Measurements from ENCODE around the gene RAB43. TPM values are rescaled to one million over a fixed set of nuclear protein-coding genes. Genes with fewer than 3 reads are reported as not detected.

RAB43 gene
- polyA plus RNA-seq, 1 donor from 2014 or later: 0.57 TPM

- TF ChIP-seq SMC3 (conservative IDR thresholded peaks at IDR 0.05; ENCODE audit: poor library complexity) (no peak), EZH2 (IDR thresholded peaks at IDR 0.05; ENCODE audit: borderline replicate concordance, insufficient read depth, low read length, poor library complexity, severe bottlenecking) (no peak), MXI1 (conservative IDR thresholded peaks at IDR 0.05; ENCODE audit: poor library complexity, severe bottlenecking) (no peak), EP300 (conservative IDR thresholded peaks at IDR 0.05; ENCODE audit: poor library complexity, severe bottlenecking) (no peak), POLR2AphosphoS5 (IDR thresholded peaks at IDR 0.05) (no peak), RAD21 (conservative IDR thresholded peaks at IDR 0.05) (no peak), TAF1 (IDR thresholded peaks at IDR 0.05; ENCODE audit: low read depth) (no peak)
- TF ChIP-seq, protein P1, sequence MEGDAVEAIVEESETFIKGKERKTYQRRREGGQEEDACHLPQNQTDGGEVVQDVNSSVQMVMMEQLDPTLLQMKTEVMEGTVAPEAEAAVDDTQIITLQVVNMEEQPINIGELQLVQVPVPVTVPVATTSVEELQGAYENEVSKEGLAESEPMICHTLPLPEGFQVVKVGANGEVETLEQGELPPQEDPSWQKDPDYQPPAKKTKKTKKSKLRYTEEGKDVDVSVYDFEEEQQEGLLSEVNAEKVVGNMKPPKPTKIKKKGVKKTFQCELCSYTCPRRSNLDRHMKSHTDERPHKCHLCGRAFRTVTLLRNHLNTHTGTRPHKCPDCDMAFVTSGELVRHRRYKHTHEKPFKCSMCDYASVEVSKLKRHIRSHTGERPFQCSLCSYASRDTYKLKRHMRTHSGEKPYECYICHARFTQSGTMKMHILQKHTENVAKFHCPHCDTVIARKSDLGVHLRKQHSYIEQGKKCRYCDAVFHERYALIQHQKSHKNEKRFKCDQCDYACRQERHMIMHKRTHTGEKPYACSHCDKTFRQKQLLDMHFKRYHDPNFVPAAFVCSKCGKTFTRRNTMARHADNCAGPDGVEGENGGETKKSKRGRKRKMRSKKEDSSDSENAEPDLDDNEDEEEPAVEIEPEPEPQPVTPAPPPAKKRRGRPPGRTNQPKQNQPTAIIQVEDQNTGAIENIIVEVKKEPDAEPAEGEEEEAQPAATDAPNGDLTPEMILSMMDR (IDR thresholded peaks at IDR 0.05; ENCODE audit: poor library complexity, severe bottlenecking): no peak
- TF ChIP-seq, protein P2, sequence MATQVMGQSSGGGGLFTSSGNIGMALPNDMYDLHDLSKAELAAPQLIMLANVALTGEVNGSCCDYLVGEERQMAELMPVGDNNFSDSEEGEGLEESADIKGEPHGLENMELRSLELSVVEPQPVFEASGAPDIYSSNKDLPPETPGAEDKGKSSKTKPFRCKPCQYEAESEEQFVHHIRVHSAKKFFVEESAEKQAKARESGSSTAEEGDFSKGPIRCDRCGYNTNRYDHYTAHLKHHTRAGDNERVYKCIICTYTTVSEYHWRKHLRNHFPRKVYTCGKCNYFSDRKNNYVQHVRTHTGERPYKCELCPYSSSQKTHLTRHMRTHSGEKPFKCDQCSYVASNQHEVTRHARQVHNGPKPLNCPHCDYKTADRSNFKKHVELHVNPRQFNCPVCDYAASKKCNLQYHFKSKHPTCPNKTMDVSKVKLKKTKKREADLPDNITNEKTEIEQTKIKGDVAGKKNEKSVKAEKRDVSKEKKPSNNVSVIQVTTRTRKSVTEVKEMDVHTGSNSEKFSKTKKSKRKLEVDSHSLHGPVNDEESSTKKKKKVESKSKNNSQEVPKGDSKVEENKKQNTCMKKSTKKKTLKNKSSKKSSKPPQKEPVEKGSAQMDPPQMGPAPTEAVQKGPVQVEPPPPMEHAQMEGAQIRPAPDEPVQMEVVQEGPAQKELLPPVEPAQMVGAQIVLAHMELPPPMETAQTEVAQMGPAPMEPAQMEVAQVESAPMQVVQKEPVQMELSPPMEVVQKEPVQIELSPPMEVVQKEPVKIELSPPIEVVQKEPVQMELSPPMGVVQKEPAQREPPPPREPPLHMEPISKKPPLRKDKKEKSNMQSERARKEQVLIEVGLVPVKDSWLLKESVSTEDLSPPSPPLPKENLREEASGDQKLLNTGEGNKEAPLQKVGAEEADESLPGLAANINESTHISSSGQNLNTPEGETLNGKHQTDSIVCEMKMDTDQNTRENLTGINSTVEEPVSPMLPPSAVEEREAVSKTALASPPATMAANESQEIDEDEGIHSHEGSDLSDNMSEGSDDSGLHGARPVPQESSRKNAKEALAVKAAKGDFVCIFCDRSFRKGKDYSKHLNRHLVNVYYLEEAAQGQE (IDR thresholded peaks at IDR 0.05; ENCODE audit: borderline replicate concordance): no peak
- Histone ChIP-seq H3K36me3 (ENCODE audit: insufficient read depth, low read length) (no peaks in the 10 kb centered on the region), H3K27me3 (ENCODE audit: insufficient read depth, low read depth, low read length) (no peaks in the 10 kb centered on the region), H3K27ac (ENCODE audit: low read length) (no peak overlapping the region), H3K9me3 (ENCODE audit: low read length) (no peaks in the 10 kb centered on the region), H4K20me1 (ENCODE audit: insufficient read depth) (no peaks in the 10 kb centered on the region), H3K9me2 (ENCODE audit: insufficient read depth, low read length) (no peaks in the 10 kb centered on the region), H3F3A (ENCODE audit: insufficient read depth, low read length, poor library complexity, severe bottlenecking) (peaks cover 3% of the 10 kb centered on the region), H3K4me2 (ENCODE audit: low read length) (peak overlapping the region; percentile 82), H3K4me3 (ENCODE audit: low read length) (peak overlapping the region; percentile 74), H3K79me2 (replicated peaks; ENCODE audit: insufficient read depth, low read length) (no peaks in the 10 kb centered on the region), H3K9ac (ENCODE audit: low read length) (no peak overlapping the region), H2AFZ (ENCODE audit: low read depth, low read length) (no peak overlapping the region)
Observed at GRCh38 chr3:129119365-129120100, 2.1 kb downstream of the RAB43 start.

GRCh38 chr3:129118745-129119144 lies 2.9 kb downstream of the RAB43 start:
- Histone ChIP-seq H2AFZ (ENCODE audit: low read depth, low read length) (no peak overlapping the region), H3K79me2 (replicated peaks; ENCODE audit: insufficient read depth, low read length) (no peaks in the 10 kb centered on the region), H3K4me2 (ENCODE audit: low read length) (no peak overlapping the region), H3K27ac (ENCODE audit: low read length) (no peak overlapping the region), H4K20me1 (ENCODE audit: insufficient read depth) (no peaks in the 10 kb centered on the region), H3K4me3 (ENCODE audit: low read length) (no peak overlapping the region), H3K9ac (ENCODE audit: low read length) (no peak overlapping the region), H3K27me3 (ENCODE audit: insufficient read depth, low read depth, low read length) (no peaks in the 10 kb centered on the region), H3K9me2 (ENCODE audit: insufficient read depth, low read length) (no peaks in the 10 kb centered on the region), H3K9me3 (ENCODE audit: low read length) (no peaks in the 10 kb centered on the region), H3K36me3 (ENCODE audit: insufficient read depth, low read length) (no peaks in the 10 kb centered on the region), H3F3A (ENCODE audit: insufficient read depth, low read length, poor library complexity, severe bottlenecking) (peaks cover 3% of the 10 kb centered on the region)
- TF ChIP-seq TAF1 (IDR thresholded peaks at IDR 0.05; ENCODE audit: low read depth) (no peak), SMC3 (conservative IDR thresholded peaks at IDR 0.05; ENCODE audit: poor library complexity) (no peak), MXI1 (conservative IDR thresholded peaks at IDR 0.05; ENCODE audit: poor library complexity, severe bottlenecking) (no peak), POLR2AphosphoS5 (IDR thresholded peaks at IDR 0.05) (no peak), EZH2 (IDR thresholded peaks at IDR 0.05; ENCODE audit: borderline replicate concordance, insufficient read depth, low read length, poor library complexity, severe bottlenecking) (no peak), RAD21 (conservative IDR thresholded peaks at IDR 0.05) (no peak), EP300 (conservative IDR thresholded peaks at IDR 0.05; ENCODE audit: poor library complexity, severe bottlenecking) (no peak)
- TF ChIP-seq, protein P2 (IDR thresholded peaks at IDR 0.05; ENCODE audit: borderline replicate concordance): no peak
- TF ChIP-seq, protein P1 (IDR thresholded peaks at IDR 0.05; ENCODE audit: poor library complexity, severe bottlenecking): no peak
